Activated T-cell treated with anti-CD3 and anti-CD28 coated beads, Interleukin-2, amount 50 U/mL, for 24 hours (primary cell): ENCODE data around the gene DISC1.
"Not testable (repeated sequence)": the region's sequence is repeated elsewhere in the genome, so short reads cannot be mapped to it uniquely, and the experiment has no call there.

Experiments
- DNase-seq: peaks from one replicate; pipeline ENCODE4 v3.0.0-alpha.2; 2020
- H3K27ac Mint-ChIP-seq: 2 replicates; pipeline ENCODE4 v1.8.0; 2020; ENCODE audit warnings: mild to moderate bottlenecking, mixed read lengths
- H3K27me3 Mint-ChIP-seq: 2 replicates; pipeline ENCODE4 v1.8.0; 2020; ENCODE audit warnings: mixed read lengths
- H3K36me3 Mint-ChIP-seq: 2 replicates; pipeline ENCODE4 v1.8.0; 2020; ENCODE audit warnings: low read depth, mixed read lengths
- H3K4me1 Mint-ChIP-seq: 2 replicates; pipeline ENCODE4 v1.8.0; 2020; ENCODE audit warnings: low read depth, mixed read lengths
- H3K4me3 Mint-ChIP-seq: 2 replicates; pipeline ENCODE4 v1.8.0; 2020; ENCODE audit warnings: mild to moderate bottlenecking, moderate library complexity, mixed read lengths
- H3K9me3 Mint-ChIP-seq: 2 replicates; pipeline ENCODE4 v1.8.0; 2020; ENCODE audit warnings: mixed read lengths

Gene DISC1

DNA sequence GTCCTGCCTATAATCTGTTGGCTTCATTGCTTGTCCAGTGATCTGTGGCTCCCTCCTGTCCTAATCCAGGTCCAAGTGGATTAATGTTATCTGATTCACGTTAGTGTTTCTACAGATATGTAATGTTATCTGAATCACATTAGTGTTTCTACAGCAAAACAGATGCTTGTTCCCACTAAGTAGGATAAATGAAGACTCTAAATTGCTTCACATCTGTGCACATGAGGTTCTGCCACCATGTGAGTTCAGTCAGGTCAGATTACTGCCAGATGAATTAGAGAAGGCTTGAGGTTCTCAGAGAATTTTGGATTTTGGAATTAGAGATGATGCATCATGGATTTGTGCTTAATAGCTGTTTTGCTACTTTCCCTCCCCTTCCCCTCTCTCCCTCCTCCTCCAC lies 13.2 kb downstream of the DISC1 start:
- H3K4me3 Mint-ChIP-seq = no peak overlapping the region
- no peaks in the 10 kb centered on the region for H3K36me3 Mint-ChIP-seq
- H3K4me1 Mint-ChIP-seq = peaks cover 42% of the 10 kb centered on the region
- no peak for DNase-seq
- peaks cover 4% of the 10 kb centered on the region for H3K9me3 Mint-ChIP-seq
- no peak overlapping the region for H3K27ac Mint-ChIP-seq
- no peaks in the 10 kb centered on the region for H3K27me3 Mint-ChIP-seq

GRCh38 chr1:231641444-231641843 lies 14.9 kb downstream of the DISC1 start:
- not testable (repeated sequence) for H3K9me3 Mint-ChIP-seq, DNase-seq, H3K27me3 Mint-ChIP-seq, H3K27ac Mint-ChIP-seq, H3K36me3 Mint-ChIP-seq
- Mint-ChIP-seq H3K4me1 (peaks cover 40% of the 10 kb centered on the region), H3K4me3 (peak overlapping the region; percentile 21)

GRCh38 chr1:231642061-231642460 lies 15.5 kb downstream of the DISC1 start:
- not testable (repeated sequence) for H3K4me3 Mint-ChIP-seq, DNase-seq, H3K9me3 Mint-ChIP-seq, H3K36me3 Mint-ChIP-seq, H3K27ac Mint-ChIP-seq, H3K27me3 Mint-ChIP-seq
- H3K4me1 Mint-ChIP-seq = peaks cover 40% of the 10 kb centered on the region

DNA sequence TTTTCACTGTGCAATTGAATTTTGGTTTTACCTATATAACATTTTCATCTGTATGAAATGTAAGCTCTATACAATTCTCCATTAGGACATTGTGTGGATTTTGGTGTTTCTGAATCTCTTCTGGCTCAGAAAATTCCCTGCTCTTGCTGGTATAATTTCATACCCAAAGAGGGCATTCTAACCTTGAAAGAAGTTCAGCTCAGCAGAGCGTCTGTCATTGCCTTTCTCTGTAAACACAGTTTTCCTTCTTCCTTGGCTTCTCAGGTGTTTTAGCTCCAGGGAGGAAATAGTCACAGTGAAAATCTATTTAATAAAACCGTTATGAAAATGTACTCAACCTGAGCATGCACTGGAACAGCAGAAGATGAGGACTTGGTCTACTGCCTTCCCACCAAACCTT lies 16.0 kb downstream of the DISC1 start:
- peaks cover under 1% of the 10 kb centered on the region for H3K9me3 Mint-ChIP-seq
- H3K4me3 Mint-ChIP-seq = no peak overlapping the region
- H3K4me1 Mint-ChIP-seq = peaks cover 38% of the 10 kb centered on the region
- DNase-seq = no peak
- peaks cover 3% of the 10 kb centered on the region for H3K36me3 Mint-ChIP-seq
- H3K27ac Mint-ChIP-seq = no peak overlapping the region
- no peaks in the 10 kb centered on the region for H3K27me3 Mint-ChIP-seq

DNA sequence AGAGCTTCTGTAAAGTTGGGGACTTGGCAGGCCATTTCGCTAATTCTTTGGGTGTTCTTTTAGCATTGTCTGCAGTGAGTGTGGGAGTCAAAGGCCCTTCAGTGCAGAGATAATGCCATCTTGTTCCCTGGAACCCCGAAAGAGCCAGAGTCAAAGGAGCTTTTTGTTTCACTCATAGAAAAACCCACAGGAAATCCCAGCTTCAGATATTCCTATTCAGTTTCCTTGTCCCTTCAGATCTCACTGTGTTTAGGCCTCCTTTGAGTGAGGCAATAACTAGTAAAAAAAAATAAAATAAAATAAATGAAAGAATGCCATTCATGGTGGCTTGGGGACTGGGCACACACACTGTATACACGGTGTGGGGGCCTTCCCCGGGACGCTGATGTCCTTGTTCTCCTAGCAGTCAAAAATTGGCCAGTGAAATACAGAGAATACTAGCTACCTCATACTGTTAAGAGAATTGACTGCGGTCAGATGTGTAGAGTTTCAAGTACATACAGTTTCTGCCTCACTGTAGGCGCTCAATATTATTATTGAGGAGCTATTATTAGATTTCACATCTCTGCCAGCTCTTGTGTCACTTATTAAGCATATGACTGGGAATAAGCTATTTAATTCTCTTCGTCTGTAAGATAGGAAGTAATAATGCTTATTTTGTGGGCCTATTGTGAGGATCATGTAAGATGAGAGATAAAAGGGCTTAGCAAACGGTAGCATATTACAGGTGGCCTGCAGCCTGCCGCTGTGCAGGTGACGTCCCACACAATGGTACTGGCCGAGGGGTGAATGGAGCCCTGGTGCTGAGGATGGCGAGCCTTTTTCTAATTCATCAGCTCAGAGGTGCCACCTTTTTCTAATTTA lies 16.7 kb downstream of the DISC1 start:
- H3K9me3 Mint-ChIP-seq = no peaks in the 10 kb centered on the region
- H3K4me1 Mint-ChIP-seq = peaks cover 32% of the 10 kb centered on the region
- no peak overlapping the region for H3K27ac Mint-ChIP-seq
- no peak for DNase-seq
- no peaks in the 10 kb centered on the region for H3K27me3 Mint-ChIP-seq
- peaks cover 3% of the 10 kb centered on the region for H3K36me3 Mint-ChIP-seq
- no peak overlapping the region for H3K4me3 Mint-ChIP-seq

- Mint-ChIP-seq H3K4me1 (peaks cover 26% of the 10 kb centered on the region), H3K27ac (no peak overlapping the region), H3K9me3 (no peaks in the 10 kb centered on the region), H3K27me3 (no peaks in the 10 kb centered on the region), H3K4me3 (no peak overlapping the region), H3K36me3 (peaks cover 3% of the 10 kb centered on the region)
- DNase-seq = no peak
Measured at GRCh38 chr1:231643935-231644237, 17.3 kb downstream of the DISC1 start.

DNA sequence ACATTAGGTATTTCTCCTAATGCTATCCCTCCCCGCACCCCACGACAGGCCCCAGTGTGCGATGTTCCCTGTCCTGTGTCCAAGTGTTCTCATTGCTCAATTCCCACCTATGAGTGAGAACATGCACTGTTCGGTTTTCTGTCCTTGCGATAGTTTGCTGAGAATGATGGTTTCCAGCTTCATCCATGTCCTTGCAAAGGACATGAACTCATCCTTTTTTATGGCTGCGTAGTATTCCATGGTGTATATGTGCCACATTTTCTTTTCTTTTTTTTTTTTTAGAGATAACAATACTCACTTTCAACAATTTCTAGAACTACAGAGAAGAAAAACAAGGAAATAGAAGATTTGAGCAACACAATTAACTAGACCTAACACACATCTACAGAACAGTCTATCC lies 19.0 kb downstream of the DISC1 start:
- DNase-seq, H3K27ac Mint-ChIP-seq, H3K9me3 Mint-ChIP-seq, H3K27me3 Mint-ChIP-seq, H3K4me3 Mint-ChIP-seq, H3K36me3 Mint-ChIP-seq: not testable (repeated sequence)
- peaks cover 31% of the 10 kb centered on the region for H3K4me1 Mint-ChIP-seq

DNA sequence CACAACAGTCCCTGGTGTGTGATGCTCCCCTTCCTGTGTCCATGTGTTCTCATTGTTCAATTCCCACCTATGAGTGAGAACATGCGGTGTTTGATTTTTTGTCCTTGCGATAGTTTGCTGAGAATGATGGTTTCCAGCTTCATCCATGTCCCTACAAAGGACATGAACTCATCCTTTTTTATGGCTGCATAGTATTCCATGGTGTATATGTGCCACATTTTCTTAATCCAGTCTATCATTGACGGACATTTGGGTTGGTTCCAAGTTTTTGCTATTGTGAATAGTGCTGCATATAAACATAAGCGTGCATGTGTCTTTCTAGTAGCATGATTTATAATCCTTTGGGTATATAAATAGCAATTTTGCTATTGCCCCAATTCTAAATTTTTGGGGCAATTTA lies 19.6 kb downstream of the DISC1 start:
- H3K27me3 Mint-ChIP-seq, H3K9me3 Mint-ChIP-seq, H3K4me3 Mint-ChIP-seq, DNase-seq, H3K27ac Mint-ChIP-seq, H3K36me3 Mint-ChIP-seq: not testable (repeated sequence)
- peaks cover 31% of the 10 kb centered on the region for H3K4me1 Mint-ChIP-seq

GRCh38 chr1:231651621-231652260 lies 25.2 kb downstream of the DISC1 start:
- H3K27ac Mint-ChIP-seq, H3K9me3 Mint-ChIP-seq, H3K4me3 Mint-ChIP-seq, DNase-seq, H3K36me3 Mint-ChIP-seq, H3K27me3 Mint-ChIP-seq: not testable (repeated sequence)
- peaks cover 36% of the 10 kb centered on the region for H3K4me1 Mint-ChIP-seq

GRCh38 chr1:231653632-231654031 lies 27.0 kb downstream of the DISC1 start:
- no peak overlapping the region for H3K27ac Mint-ChIP-seq
- no peak overlapping the region for H3K4me3 Mint-ChIP-seq
- no peaks in the 10 kb centered on the region for H3K27me3 Mint-ChIP-seq
- DNase-seq = no peak
- peaks cover 8% of the 10 kb centered on the region for H3K36me3 Mint-ChIP-seq
- H3K4me1 Mint-ChIP-seq = peaks cover 44% of the 10 kb centered on the region
- H3K9me3 Mint-ChIP-seq = peaks cover 12% of the 10 kb centered on the region

- Mint-ChIP-seq H3K27me3 (no peaks in the 10 kb centered on the region), H3K9me3 (peaks cover 16% of the 10 kb centered on the region), H3K36me3 (peaks cover 9% of the 10 kb centered on the region), H3K4me1 (peaks cover 39% of the 10 kb centered on the region), H3K4me3 (no peak overlapping the region), H3K27ac (no peak overlapping the region)
- DNase-seq = no peak
Measured at GRCh38 chr1:231656741-231657140, 30.2 kb downstream of the DISC1 start.

DNA sequence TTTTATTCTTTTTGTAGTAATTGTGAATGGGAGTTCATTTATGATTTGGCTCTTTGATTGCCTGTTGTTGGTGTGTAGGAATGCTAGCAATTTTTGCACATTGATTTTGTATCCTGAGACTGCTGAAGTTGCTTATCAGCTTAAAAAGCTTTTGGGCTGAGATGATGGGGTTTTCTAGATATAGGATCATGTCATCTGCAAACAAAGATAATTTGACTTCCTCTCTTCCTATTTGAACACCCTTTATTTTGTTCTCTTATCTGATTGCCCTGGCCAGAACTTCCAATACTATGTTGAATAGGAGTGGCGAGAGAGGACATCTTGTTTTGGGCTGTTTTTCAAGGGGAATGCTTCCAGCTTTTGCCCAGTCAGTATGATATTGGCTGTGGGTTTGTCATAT lies 31.6 kb downstream of the DISC1 start:
- H3K9me3 Mint-ChIP-seq = peaks cover 21% of the 10 kb centered on the region
- peaks cover 31% of the 10 kb centered on the region for H3K4me1 Mint-ChIP-seq
- not testable (repeated sequence) for DNase-seq, H3K4me3 Mint-ChIP-seq, H3K27me3 Mint-ChIP-seq, H3K27ac Mint-ChIP-seq
- H3K36me3 Mint-ChIP-seq = peaks cover 14% of the 10 kb centered on the region

GRCh38 chr1:231660198-231660597 lies 33.6 kb downstream of the DISC1 start:
- DNase-seq = no peak
- Mint-ChIP-seq H3K9me3 (peaks cover 24% of the 10 kb centered on the region), H3K36me3 (peaks cover 17% of the 10 kb centered on the region), H3K4me3 (no peak overlapping the region), H3K27me3 (no peaks in the 10 kb centered on the region), H3K27ac (no peak overlapping the region), H3K4me1 (peaks cover 25% of the 10 kb centered on the region)

DNA sequence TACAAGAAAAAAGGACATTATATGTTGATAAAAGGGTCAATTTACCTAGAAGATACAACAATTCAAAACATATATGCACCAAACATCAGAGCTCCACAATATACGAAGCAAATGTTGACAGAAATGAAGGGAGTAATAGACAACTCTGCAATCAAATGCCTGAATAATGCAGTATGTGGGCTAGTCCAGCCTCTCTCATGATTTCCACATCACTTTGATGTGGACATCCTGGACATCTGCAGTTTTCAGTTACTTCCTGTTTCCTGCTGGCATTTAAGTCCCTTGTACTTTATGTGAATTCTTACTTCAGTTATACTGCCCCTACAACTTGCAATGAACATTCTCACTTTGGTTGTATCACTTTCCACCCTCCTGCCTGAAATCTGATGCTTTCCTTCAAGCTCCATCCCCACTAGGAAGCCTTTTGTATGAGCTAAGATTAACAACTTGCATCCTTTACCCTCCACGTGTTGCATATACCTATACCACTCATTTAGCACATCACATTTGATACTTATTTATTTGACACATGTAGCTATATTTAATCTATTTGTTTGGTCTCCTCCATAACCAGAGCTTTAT lies 36.7 kb downstream of the DISC1 start:
- H3K9me3 Mint-ChIP-seq = peaks cover 16% of the 10 kb centered on the region
- H3K36me3 Mint-ChIP-seq = peaks cover 12% of the 10 kb centered on the region
- H3K4me1 Mint-ChIP-seq = peaks cover 20% of the 10 kb centered on the region
- no peak for DNase-seq
- no peak overlapping the region for H3K27ac Mint-ChIP-seq
- H3K4me3 Mint-ChIP-seq = no peak overlapping the region
- no peaks in the 10 kb centered on the region for H3K27me3 Mint-ChIP-seq

- Mint-ChIP-seq H3K36me3 (peaks cover 16% of the 10 kb centered on the region), H3K9me3 (peaks cover 33% of the 10 kb centered on the region), H3K4me1 (peaks cover 4% of the 10 kb centered on the region)
Measured at GRCh38 chr1:231665101-231665500, 38.5 kb downstream of the DISC1 start.

More at GRCh38 chr1:231665101-231665500, 38.5 kb downstream of the DISC1 start:
- DNase-seq = no peak
- Mint-ChIP-seq H3K27me3 (no peaks in the 10 kb centered on the region), H3K4me3 (no peak overlapping the region), H3K27ac (no peak overlapping the region)
